HepG2 (cell line): ENCODE data around the gene SLC25A19. TPM values are rescaled to one million over a fixed set of nuclear protein-coding genes. Genes with fewer than 3 reads are reported as not detected.
A peak's percentile ranks its signal among the peaks of the same experiment; 100 is the strongest.

ENCODE experiments used
- ATAC-seq: fragments of 200-7000 bp; cut with Tn5 transposase; 3 replicates; pipeline ENCODE4 v1.9.1; 2020; ENCODE audit warnings: mild to moderate bottlenecking, moderate library complexity
- BruUV-seq: library from RNA; stranded (reverse); fragments of 400-500 nt; replicated peaks from 2 replicates; lab custom pipeline; 2021; lab: Mats Ljungman, UMichigan
- CTCF ChIA-PET: fragments of 300-600 bp; formaldehyde crosslinking; extraction: SDS; loops from one replicate; lab custom pipeline; 2021; ENCODE audit warnings: low total read pairs, inconsistent platforms, low intra/inter-chr PET ratio; lab: Yijun Ruan, JAX
- POLR2A ChIA-PET: fragments of 350-600 bp; sonication (Branson Sonifier 250); formaldehyde crosslinking; loops from one replicate; lab custom pipeline; 2020; ENCODE audit warnings: antibody characterized with exemption, inconsistent platforms; lab: Yijun Ruan, JAX
- DNase-seq: peaks from one replicate; pipeline ENCODE4 v3.0.0-alpha.2; 2015; ENCODE audit warnings: low spot score
- FAIRE-seq: peaks from 3 replicates; lab custom pipeline; 2011; peaks lifted over from hg19 to GRCh38; lab: Jason Lieb, UNC
- H2AFZ ChIP-seq: one replicate; pipeline ENCODE4 v1.6.1; 2011; ENCODE audit warnings: low read length, inconsistent platforms
- H3K27ac ChIP-seq: fragments of 300-600 bp; 3 replicates; pipeline ENCODE4 v1.8.0; 2011; ENCODE audit warnings: mixed run types, mild to moderate bottlenecking, mixed read lengths, low read length, inconsistent platforms; ENCODE audit not compliant: insufficient read depth; ENCODE audit errors: extremely low read length
- H3K27me3 ChIP-seq, 2 experiments: fragments of 200-600 bp in 1 of 2; 2 replicates in 1 of 2; 3 replicates in 1 of 2; pipeline versions ENCODE4 v1.6.0 to v1.8.0; 2011; ENCODE audit warnings: low read length in 2 of 2, mild to moderate bottlenecking in 2 of 2, moderate library complexity in 2 of 2, inconsistent platforms in 1 of 2; ENCODE audit not compliant: insufficient read depth in 2 of 2, control insufficient read depth in 1 of 2
- H3K36me3 ChIP-seq, 2 experiments: fragments of 200-600 bp in 1 of 2; replicated peaks in 1 of 2; 2 replicates in 1 of 2; 3 replicates in 1 of 2; pipeline versions ENCODE4 v1.5.1 to v1.8.0; 2011; ENCODE audit warnings: low read length in 2 of 2, inconsistent platforms in 1 of 2; ENCODE audit not compliant: insufficient read depth in 2 of 2, control insufficient read depth in 1 of 2
- H3K4me1 ChIP-seq: 2 replicates; pipeline ENCODE4 v1.5.1; 2012; ENCODE audit warnings: low read length, inconsistent platforms; ENCODE audit not compliant: insufficient read depth
- H3K4me2 ChIP-seq: 2 replicates; pipeline ENCODE4 v1.6.0; 2011; ENCODE audit warnings: low read depth, low read length, inconsistent platforms
- H3K4me3 ChIP-seq, 3 experiments: fragments of 200-600 bp in 1 of 3; sonication (generic), shearing (Covaris generic) in 1 of 3; replicated peaks in 1 of 3; 2 replicates each; pipeline ENCODE4 v1.5.1; 2011 to 2016; ENCODE audit warnings: low read length in 3 of 3, inconsistent platforms in 2 of 3, low read depth in 2 of 3, mild to moderate bottlenecking in 2 of 3, control low read depth in 1 of 3, mixed read lengths in 1 of 3; ENCODE audit not compliant: insufficient read depth in 1 of 3
- H3K79me2 ChIP-seq: one replicate; pipeline ENCODE4 v1.6.1; 2011; ENCODE audit warnings: low read length, inconsistent platforms; ENCODE audit not compliant: insufficient read depth
- H3K9ac ChIP-seq: 2 replicates; pipeline ENCODE4 v1.6.0; 2011; ENCODE audit warnings: mild to moderate bottlenecking, low read depth, low read length, inconsistent platforms; ENCODE audit not compliant: insufficient read depth
- H3K9me3 ChIP-seq: 2 replicates; pipeline ENCODE4 v1.5.1; 2012; ENCODE audit warnings: mild to moderate bottlenecking, low read length
- H4K20me1 ChIP-seq: 2 replicates; pipeline ENCODE4 v1.6.0; 2011; ENCODE audit warnings: inconsistent platforms, mild to moderate bottlenecking, low read length, moderate library complexity; ENCODE audit not compliant: insufficient read depth
- CCDC6 ChIP-seq: sonication (generic); formaldehyde crosslinking; IDR thresholded peaks from 2 replicates; pipeline ENCODE4 v1.8.1; 2022; ENCODE audit warnings: mild to moderate bottlenecking, missing genetic modification reagents, moderate library complexity
- ELF1 ChIP-seq: sonication (generic); formaldehyde crosslinking; IDR thresholded peaks from 2 replicates; pipeline ENCODE4 v1.4.0; 2020; ENCODE audit warnings: missing genetic modification reagents
- EP300 ChIP-seq, 3 experiments: sonication (generic) in 1 of 3; formaldehyde crosslinking in 1 of 3; IDR thresholded peaks; 2 replicates each; pipeline versions ENCODE4 v1.5.1 to v1.6.1; 2011 to 2020; ENCODE audit warnings: low read depth in 2 of 3, low read length in 2 of 3, borderline replicate concordance in 1 of 3, improper control_type of control experiment in 1 of 3, mild to moderate bottlenecking in 1 of 3, missing genetic modification reagents in 1 of 3, moderate library complexity in 1 of 3
- GATAD1 ChIP-seq: IDR thresholded peaks from 2 replicates; pipeline ENCODE4 v1.6.1; 2016; ENCODE audit warnings: missing genetic modification reagents, missing compliant biosample characterization
- JUN ChIP-seq: sonication (generic); formaldehyde crosslinking; IDR thresholded peaks from 2 replicates; pipeline ENCODE4 v1.4.0; 2020; ENCODE audit warnings: mild to moderate bottlenecking, missing genetic modification reagents
- KDM5A ChIP-seq: fragments of 200-600 bp; sonication (generic); IDR thresholded peaks from 2 replicates; pipeline ENCODE4 v1.7.0; 2018; ENCODE audit warnings: antibody characterized with exemption, mild to moderate bottlenecking, low read length, borderline replicate concordance
- NR1H2 ChIP-seq: sonication (generic); formaldehyde crosslinking; IDR thresholded peaks from 2 replicates; pipeline ENCODE4 v1.8.1; 2022; ENCODE audit warnings: low read depth, missing genetic modification reagents, borderline replicate concordance
- ZC3H4 ChIP-seq: sonication (generic); formaldehyde crosslinking; IDR thresholded peaks from 2 replicates; pipeline ENCODE4 v1.4.0; 2020; ENCODE audit warnings: missing genetic modification reagents, borderline replicate concordance
- ZNF501 ChIP-seq: sonication (generic); formaldehyde crosslinking; IDR thresholded peaks from 2 replicates; pipeline ENCODE4 v1.5.1; 2020; ENCODE audit warnings: mild to moderate bottlenecking, moderate library complexity, missing genetic modification reagents
- ZNF574 ChIP-seq: sonication (generic); formaldehyde crosslinking; IDR thresholded peaks from 2 replicates; pipeline ENCODE4 v1.4.0; 2020; ENCODE audit warnings: missing genetic modification reagents
- ZNF747 ChIP-seq: sonication (generic); formaldehyde crosslinking; IDR thresholded peaks from 2 replicates; pipeline ENCODE4 v1.8.1; 2023; ENCODE audit warnings: missing genetic modification reagents, mild to moderate bottlenecking, borderline replicate concordance
- ZNF766 ChIP-seq: sonication (generic); formaldehyde crosslinking; IDR thresholded peaks from 2 replicates; pipeline ENCODE4 v1.5.0; 2020; ENCODE audit warnings: missing genetic modification reagents, borderline replicate concordance
- WGBS: methylation state at CpG from one replicate; pipeline ENCODE4 v1.1.6; 2017; ENCODE audit warnings: low lambda C conversion rate; 5-methylcytosine and 5-hydroxymethylcytosine counted together
- in situ Hi-C: cut with HindIII; loops from 2 replicates; pipeline ENCODE4 v1.10.0; 2017; ENCODE audit warnings: low pct_unique_long_range_greater_than_20kb; ENCODE audit not compliant: extremely low pct_ligation_motif_present
- intact Hi-C: fragments of 100-400 bp; cut with micrococcal nuclease; formaldehyde crosslinking; loops from one replicate; pipeline ENCODE4 v1.10.0; 2022; ENCODE audit not compliant: unreplicated experiment
- polyA plus RNA-seq, 8 experiments: library from polyadenylated mRNA; depleted of rRNA in 3 of 8; stranded (reverse) in 7 of 8; unstranded in 1 of 8; fragments of >200 nt; fragmentation: Illumina TruSeq in 4 of 8; extraction: Trizol in 4 of 8; gene quantifications; 2 replicates each; pipeline versions ENCODE4 v1.2.1 to v1.2.3, GENCODE V29; 2011 to 2016; ENCODE audit warnings: low read depth in 4 of 8, missing spikeins in 1 of 8, mixed read lengths in 1 of 8; ENCODE audit not compliant: insufficient read depth in 1 of 8
- total RNA-seq, 5 experiments: library from RNA; depleted of rRNA; stranded (reverse); fragments of >200 nt; fragmentation: Illumina TruSeq; extraction: Trizol; gene quantifications; 2 replicates each; pipeline ENCODE4 v1.2.3, GENCODE V29; 2016; ENCODE audit warnings: low read depth in 1 of 5
- TF ChIP-seq, protein P1 (sequence below), 2 experiments: fragments of 450-650 bp in 1 of 2; sonication (generic) in 1 of 2; formaldehyde crosslinking; IDR thresholded peaks; 2 replicates each; pipeline versions ENCODE4 v1.5.0 to v1.8.0; 2020 to 2022; ENCODE audit warnings: mild to moderate bottlenecking in 1 of 2, missing genetic modification reagents in 1 of 2
- TF ChIP-seq, protein P2 (sequence below): sonication (generic); formaldehyde crosslinking; IDR thresholded peaks from 2 replicates; pipeline ENCODE4 v1.9.0; 2021; ENCODE audit warnings: missing genetic modification reagents, mild to moderate bottlenecking, borderline replicate concordance

The SLC25A19 gene
- total and polyA plus RNA-seq, 2 of the 13 experiments (the other 11 are each of a cell fraction or from before 2014, with no cell fraction given) = 24.4 to 41.4 TPM

GRCh38 chr17:75292810-75293448 is 3.7 kb upstream of the SLC25A19 start (continued):
- TF ChIP-seq ZNF574 = 0 out of 2 replicates have a peak, but pooled peaks have one; percentile 13

DNA sequence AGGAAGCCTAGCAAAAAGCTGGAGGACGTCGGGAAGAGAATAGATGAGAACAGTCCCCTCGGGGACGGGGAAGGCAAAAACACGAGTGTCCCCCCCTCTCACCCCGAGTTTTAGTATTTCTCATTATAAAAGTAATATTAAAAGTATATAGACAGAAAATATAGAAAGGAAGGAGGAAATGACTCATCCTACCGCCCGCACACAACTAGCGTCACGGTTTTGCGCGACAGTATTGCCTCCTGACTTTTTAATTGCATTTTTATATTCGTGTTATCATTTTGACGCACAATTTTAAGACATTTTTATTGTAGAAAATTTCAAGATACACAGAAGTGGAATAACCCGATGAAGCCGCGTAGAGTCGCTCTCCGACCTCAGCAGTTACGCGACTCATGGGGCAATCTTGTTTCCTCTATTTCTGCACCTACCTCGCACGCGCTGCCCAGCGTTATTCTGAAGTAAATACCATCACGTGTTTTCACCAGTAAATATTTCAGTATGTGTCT is 652 bp upstream of the SLC25A19 start:
- Histone ChIP-seq H3K36me3 (peaks cover 6 to 19% of the 10 kb centered on the region in 2 experiments; a peak in 4 of 5 replicates), H3K4me2 (peak overlapping the region; percentile 74), H3K79me2 (peaks cover 15% of the 10 kb centered on the region), H3K4me3 (peak overlapping the region; percentile 40 to 94 (median 56)), H2AFZ (no peak overlapping the region), H4K20me1 (no peaks in the 10 kb centered on the region), H3K9ac (peak overlapping the region; percentile 50), H3K4me1 (peaks cover 63% of the 10 kb centered on the region), H3K27me3 (no peaks in the 10 kb centered on the region), H3K9me3 (no peaks in the 10 kb centered on the region), H3K27ac (peak overlapping the region; percentile 11)
- 63% methylated on average over 26 of the region's 26 CpGs for WGBS
- intact Hi-C loops = loop anchor here (1.0 kb wide), 2 partner anchors 19 to 115 kb away; partner anchors contain the start of genes GRB2 and MIF4GD
- ChIA-PET CTCF (interaction anchor here (1.2 kb wide), 1 partner anchor 115 kb away, joined by 5 read pairs; no protein-coding TSS in a partner anchor), POLR2A (interaction anchor here (0.7 to 2.2 kb wide), 33 partner anchors 8 to 490 kb away, joined by 3 to 73 read pairs (median 5); partner anchors contain the start of genes FDXR, GGA3, GRB2 and MIF4GD)
- FAIRE-seq (no peak), ATAC-seq (no peak), DNase-seq (no peak)
- no TSS peak for BruUV-seq
- in situ Hi-C loops = no loop called here
- TF ChIP-seq CCDC6 (CRISPR knock-in tag) = no peak; the same call in 1 of the 2 replicates
- no peak for TF ChIP-seq ZNF501 (CRISPR knock-in tag)
- no peak for TF ChIP-seq NR1H2 (CRISPR knock-in tag)
- TF ChIP-seq ZNF766 = no peak
- 0 out of 2 replicates have a peak, but pooled peaks have one; percentile 36 for TF ChIP-seq ZNF747 (CRISPR knock-in tag)
- TF ChIP-seq ZC3H4 (CRISPR knock-in tag) = no peak
- TF ChIP-seq, protein P1, sequence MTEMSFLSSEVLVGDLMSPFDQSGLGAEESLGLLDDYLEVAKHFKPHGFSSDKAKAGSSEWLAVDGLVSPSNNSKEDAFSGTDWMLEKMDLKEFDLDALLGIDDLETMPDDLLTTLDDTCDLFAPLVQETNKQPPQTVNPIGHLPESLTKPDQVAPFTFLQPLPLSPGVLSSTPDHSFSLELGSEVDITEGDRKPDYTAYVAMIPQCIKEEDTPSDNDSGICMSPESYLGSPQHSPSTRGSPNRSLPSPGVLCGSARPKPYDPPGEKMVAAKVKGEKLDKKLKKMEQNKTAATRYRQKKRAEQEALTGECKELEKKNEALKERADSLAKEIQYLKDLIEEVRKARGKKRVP (CRISPR knock-in tag; IDR thresholded peaks at IDR 0.05) = peak in 1 of 2 experiments; percentile 6; a peak in 1 of 4 replicates
- TF ChIP-seq GATAD1 (CRISPR knock-in tag) = no peak
- 0 out of 2 replicates have a peak, but pooled peaks have one; percentile 34 for TF ChIP-seq JUN (CRISPR knock-in tag)
- no peak for TF ChIP-seq ELF1 (CRISPR knock-in tag)
- TF ChIP-seq EP300 (IDR thresholded peaks at IDR 0.05; ENCODE audit: low read depth in 2 of 2, low read length in 2 of 2) = no peak
- no peak for TF ChIP-seq EP300 (CRISPR knock-in tag; IDR thresholded peaks at IDR 0.05; ENCODE audit: borderline replicate concordance)
- TF ChIP-seq KDM5A = no peak
- TF ChIP-seq, protein P2, sequence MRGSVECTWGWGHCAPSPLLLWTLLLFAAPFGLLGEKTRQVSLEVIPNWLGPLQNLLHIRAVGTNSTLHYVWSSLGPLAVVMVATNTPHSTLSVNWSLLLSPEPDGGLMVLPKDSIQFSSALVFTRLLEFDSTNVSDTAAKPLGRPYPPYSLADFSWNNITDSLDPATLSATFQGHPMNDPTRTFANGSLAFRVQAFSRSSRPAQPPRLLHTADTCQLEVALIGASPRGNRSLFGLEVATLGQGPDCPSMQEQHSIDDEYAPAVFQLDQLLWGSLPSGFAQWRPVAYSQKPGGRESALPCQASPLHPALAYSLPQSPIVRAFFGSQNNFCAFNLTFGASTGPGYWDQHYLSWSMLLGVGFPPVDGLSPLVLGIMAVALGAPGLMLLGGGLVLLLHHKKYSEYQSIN = no peak
